Measurements from ENCODE around the gene SLC35F3.
"Not testable (repeated sequence)": the region's sequence is repeated elsewhere in the genome, so short reads cannot be mapped to it uniquely, and the experiment has no call there.

SLC35F3 gene

DNA sequence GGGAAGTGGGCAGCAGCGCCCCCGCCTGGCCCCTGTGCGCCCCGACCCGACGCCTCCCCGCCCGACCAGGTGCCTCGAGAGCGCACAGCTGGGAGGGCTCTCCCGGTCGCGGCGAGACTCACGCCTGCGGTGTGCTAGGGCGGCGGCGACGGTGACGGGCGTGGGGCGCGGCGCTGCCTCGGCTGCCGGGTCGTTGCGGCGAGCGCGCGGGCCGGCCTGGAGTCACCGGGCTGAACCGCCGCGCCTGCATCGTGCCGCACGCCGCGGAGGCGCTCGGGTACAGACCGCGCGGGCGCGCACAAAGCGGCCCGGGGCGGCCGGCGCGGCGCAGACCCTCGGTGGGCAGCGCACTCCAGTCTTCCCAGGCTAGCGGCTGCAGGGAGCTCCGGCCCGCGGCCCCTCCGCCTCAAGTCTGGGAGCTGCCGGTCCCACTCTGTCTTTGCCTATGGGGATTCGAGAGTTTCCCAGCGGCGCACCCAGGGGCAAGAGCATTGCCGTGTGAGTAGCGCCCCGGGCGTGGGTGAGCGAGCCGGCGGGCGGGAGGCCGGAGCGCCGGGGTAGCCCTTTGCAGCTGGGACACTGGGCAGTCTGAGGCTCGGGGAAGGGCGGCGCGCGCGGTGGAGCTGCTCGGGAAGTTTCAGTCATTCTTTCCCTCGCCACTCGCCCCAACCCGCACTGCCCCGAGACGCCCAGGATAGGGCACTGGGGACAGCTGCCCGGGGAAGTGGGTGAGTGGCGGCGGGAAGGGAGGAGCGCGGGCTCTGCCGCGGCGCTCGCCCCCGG is at the start of gene SLC35F3:
Gene SLC35F3, plus strand, starts transcription at position 44 of the 783 bp plus-strand sequence.
- no peak for DNase-seq

DNA sequence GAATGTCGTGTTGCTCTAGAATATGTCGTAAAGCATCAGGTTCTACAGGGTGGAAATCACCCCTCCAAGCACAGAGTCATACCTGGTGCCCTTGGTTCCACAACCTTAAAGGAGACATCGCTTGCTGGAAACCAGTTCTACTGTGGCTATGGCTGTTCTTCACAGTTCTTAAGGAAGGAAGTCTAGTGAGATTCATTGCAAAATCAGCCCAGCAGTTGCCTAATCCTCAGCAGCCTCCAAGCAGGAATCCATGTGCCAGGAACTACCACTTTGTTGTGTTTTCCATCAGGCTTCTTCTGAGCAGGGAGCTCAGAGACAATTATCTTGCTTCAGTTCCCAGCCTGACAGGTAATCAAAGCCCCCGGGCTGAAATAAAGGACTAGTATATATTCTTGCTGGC is 45.0 kb upstream of the SLC35F3 start:
- no peak for DNase-seq

DNA sequence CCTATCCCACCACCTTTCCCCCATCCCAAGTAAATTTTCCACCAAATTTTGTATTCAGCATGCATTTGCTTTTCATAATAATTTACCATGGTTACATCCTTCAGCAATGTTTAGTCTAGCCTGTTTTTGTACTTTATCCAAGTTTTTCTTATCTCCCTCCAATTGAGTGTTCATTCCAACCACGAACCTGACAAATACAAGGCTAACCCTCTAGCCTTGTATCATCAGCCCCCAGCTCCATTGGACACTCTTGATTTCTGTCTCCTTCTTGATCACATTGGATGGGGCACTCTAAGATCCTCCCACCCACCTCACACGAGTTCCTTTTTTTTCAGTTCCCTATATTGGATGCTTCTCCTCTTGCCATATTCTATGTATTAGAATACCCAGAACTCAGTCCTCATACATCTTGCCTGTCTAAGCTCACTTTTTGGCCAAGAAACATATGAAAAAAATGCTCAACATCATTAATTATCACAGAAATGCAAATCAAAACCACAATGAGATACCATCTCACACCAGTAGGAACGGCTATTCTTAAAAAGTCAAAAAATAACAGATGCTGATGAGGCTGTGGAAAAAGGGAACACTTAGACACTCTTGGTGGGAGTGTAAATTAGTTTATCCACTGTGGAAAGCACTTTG is 40.5 kb upstream of the SLC35F3 start:
- no peak for DNase-seq

DNA sequence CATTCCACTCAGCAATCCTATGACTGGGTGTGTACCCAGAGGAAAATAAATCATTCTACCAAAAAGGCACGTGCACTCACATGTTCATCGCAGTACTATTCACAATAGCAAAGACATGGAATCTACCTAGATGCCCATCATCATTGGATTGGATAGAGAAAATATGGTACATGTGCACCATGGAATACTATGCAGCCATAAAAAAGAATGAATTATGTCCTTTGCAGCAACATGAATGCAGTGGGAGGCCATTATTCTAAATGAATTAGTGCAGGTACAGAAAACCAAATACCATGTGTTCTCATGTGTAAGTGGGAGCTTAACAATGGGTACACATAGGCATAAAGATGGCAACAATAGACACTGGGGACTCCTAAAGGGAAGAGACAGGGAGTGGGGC is 39.9 kb upstream of the SLC35F3 start:
- DNase-seq, result no peak

DNA sequence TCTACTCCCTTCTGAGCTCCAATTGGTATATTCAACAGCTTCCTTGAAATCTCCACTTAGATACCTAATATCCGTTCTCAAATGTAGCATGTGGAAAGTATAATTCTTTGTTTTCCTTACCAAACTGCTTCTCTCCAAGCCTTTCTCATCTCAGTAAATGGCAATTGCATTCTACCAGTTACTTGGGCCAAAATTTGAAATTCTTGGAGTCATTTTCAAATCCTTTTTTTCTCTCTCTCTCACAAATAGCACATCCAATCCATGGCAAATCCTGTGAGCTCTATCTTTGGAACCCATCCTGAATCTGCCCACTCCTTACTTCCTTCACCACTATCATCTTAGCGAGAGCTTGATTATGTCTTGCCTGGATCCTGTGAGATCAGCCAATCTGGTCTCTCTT is 39.3 kb upstream of the SLC35F3 start:
- no peak for DNase-seq

DNA sequence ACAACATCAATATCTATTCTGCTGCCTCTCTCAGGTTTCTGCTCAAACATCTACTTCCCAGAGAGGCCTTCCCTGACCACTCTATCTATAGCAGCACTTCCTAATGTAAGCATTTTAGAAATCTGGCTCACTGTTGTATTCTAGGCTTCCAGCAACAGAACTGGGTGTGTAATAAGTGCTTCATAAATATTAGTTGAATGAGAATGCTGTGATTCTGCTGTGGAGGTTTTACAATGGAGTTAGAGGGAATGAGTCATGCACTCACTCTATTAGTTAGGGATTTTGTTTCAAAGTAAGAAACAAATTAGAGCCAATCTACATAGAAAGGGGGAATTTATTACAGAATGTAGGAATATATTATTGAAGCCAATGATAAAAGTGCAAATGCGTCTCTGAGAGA is 38.6 kb upstream of the SLC35F3 start:
- no peak for DNase-seq

DNA sequence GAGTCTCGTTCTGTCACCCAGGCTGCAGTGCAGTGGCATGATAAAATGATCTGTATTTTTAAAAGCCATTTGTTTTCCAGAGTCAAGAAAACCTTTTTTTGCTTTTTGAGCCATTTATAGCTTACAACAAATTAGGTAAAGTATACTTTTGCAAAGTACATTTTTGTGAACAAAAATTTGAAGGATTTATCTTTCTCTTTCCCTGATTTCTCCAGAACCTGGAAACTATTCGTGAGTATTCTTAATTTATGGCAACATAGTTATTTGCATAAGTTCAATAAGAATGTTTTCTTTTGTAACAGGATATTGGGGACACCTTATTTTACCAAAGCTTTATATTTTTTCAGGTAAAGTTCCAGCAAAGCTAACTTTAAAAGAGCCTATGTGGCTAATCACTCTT is 37.4 kb upstream of the SLC35F3 start:
- no peak for DNase-seq

DNA sequence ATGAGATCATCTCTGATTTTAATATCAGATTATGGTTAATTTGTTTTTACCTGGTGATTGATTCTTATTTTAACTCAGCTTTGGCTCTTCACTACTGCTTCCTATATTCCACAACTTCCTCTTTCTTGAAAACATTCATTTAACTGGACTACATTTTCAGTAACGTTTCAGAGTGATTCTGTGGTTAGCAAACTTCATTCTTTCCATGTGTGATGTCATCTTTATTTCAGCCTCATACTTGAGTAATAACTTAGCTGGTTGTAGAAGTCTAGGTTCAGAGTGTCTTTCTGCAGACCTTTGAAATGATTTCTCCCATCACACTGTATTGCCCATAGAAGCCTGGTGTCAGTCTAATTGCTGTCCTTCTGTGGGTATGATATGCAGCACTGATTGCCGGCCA is 36.0 kb upstream of the SLC35F3 start:
- no peak for DNase-seq

DNA sequence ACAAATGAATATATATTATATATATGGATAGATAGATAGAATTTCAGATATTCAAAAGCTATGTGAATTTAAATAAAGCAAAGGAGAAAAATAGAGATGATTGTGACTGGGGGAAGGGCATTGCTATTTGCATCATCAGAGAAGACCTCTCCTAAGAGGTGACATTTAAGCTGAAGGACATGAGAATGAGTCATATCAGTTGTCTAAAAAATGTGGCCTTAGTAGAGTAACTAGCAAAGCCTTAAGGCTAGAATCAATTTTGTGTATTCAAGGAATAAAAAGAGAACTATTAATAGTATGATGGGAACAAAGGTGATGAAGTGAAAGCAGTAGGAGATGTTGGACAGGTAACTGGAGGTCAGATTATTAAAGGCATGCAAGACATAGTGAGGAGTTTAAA is 34.8 kb upstream of the SLC35F3 start:
- DNase-seq, result no peak

DNA sequence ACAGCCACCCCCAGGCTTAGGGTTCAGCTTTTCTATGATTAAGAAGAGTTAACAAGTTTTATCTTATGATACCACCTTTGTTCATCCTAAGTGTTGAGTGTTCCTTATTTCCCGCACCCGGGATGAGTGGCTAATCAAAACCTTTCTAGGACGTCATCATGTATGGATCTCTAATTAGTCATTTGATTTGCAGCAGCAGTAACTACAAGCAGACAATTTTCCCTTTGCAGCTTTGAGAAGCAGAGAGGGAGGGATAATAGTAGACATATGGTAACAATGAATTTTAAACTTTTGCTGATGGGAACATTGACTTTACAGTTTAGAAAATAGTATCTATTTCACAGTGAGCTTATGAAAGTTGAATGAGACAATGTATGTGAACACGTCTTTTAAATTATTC is 30.8 kb upstream of the SLC35F3 start:
- no peak for DNase-seq

DNA sequence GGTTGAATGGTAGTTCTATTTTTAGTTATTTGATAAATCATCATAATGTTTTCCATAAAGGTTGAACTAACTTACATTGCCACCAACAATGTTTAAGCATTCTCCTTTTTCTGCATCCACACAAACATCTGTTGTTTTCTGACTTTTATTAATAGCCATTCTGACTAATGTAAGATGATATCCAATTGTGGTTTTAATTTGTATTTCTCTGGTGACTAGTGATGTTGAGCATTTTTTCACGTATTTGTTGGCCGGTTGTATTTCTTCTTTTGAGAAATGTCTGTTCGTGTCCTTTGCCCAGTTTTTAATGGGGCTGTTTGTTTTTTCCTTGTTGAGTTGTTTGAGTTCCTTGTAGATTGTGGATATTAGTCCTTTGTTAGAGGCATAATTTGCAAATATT is 24.6 kb upstream of the SLC35F3 start:
- DNase-seq, result no peak

DNA sequence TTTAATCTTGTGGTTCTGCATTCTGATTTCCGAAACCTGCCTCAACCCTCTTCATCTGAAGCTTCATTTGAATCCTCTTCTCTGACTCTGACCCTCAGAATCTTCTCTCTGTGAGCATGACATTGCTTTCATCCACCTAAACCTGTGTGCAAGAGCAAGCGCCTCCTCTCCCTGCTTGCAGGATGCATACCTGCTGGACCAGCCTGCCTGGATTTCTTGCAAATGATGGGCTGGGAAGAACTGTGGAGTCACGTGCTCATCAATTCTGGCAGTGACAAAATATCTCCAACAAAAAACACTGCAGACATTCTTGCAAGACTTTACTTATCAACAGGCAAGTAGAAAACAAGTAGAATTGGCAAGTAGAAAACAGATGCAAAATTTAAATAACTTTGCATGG is 20.8 kb upstream of the SLC35F3 start:
- DNase-seq, result no peak

DNA sequence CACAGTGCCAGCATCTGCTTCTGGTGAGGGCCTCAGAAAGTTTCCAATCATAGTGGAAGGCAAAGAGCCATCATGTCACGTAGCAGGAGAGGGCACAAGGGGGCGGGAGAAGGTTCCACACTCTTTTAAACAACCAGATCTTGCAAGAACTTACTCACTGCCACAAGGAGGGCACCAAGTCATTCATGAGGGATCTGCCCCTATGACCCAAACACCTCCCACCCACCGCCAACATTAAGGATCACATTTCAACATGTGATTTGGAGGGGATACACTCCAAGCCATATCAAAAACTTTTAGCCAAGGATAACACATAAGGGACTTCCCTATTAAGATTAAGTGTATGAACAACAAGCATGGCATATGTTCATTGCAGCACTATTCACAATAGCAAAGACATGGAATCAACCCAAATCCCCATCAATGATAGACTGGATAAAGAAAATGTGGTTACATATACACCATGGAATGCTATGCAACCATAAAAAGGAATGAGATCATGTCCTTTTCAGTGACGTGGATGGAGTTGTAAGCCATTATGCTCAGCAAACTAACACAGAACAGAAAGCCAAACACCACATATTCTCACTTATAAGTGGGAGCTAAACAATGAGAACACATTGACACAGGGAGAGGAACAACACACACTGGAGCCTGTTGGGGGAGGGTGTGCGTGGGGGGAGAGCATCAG is 19.9 kb upstream of the SLC35F3 start:
- no peak for DNase-seq

DNA sequence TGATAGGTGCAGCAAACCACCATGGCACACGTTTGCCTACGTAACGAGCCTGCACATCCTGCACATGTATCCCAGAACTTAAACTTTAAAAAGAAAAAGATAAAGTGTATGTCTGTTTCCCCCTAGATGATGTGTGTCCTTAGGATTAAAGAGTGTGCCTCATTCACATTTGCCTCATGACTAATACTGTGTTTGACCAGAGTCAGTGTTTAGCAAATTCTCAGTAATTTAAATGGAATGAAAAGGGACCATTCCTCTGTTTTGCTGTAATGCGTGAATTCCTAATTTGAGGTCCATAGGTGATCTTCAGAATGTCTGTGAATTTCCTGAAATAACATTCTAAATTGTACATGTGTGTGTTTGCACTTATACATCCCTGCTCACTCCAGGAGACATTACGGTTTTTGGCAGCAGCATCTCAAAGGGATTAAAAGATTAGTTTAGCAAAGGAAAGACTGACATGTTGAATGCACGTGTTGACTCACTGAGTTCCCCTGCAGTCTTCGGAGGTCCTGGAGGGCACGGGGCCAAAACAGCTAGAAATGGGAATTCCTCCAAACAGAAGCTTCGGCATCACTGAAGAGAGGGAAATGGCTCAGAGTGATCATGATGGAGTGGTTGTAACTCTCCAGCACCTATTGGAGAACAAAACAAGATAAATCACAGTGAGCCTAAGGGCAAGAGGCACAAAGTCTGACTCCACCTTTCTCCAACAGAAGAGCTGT is 19.1 kb upstream of the SLC35F3 start:
- no peak for DNase-seq

DNA sequence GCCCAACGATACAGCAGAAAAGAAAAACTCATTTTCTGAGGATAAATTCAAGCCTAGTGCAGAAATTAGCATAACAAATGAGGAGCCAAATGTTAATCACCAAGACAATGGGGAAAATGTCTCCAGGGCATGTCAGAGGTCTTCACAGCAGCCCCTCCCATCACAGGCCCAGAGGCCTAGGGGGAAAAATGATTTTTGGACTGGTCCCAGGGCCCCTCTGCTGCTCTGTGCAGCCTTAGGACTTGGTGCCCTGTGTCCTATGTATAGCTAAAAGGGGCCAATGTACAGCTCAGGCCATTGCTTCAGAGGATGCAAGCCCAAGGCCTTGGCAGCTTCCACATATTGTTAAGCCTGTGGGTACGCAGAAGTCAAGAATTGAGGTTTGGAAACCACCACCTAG is 13.3 kb upstream of the SLC35F3 start:
- not testable (repeated sequence) for DNase-seq

DNA sequence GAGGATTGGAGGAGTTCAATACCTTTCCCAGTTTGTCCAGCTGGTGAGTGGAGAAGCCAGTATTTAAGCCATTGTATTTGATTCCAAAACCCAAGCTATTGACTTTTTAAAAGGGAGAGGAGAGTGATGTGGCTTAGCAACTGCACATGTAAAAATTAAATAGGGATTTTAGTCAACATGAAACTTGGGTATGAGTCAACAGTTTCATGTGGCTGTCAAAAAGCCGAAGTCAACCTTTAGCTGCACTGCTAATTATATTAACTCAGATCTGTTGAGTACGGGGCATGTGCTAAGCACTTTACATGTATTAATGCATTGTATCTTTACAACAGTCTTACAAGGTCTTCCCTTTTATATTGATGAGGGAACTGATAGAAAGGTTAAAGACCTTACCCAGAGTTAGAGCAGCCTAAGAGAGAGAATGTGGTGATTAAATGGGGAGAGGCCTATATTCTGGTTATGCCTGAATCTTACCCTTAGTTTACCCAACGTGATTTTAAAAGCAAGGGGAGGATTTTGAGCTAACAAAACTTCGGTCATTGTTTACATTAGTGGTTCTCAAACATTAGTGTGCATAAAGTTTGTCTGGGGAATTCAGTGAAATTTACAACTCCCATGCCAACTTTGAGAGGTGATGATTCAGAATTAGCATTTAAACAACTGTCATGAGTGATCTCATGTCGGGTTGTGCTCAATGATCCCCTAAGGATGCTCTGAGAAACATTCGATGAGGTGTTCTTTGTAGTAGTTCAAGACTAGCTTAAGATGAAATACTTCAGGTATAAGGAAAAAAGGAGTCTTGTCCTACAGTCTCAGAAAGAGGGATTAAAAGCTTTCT is 6.9 kb upstream of the SLC35F3 start:
- no peak for DNase-seq

DNA sequence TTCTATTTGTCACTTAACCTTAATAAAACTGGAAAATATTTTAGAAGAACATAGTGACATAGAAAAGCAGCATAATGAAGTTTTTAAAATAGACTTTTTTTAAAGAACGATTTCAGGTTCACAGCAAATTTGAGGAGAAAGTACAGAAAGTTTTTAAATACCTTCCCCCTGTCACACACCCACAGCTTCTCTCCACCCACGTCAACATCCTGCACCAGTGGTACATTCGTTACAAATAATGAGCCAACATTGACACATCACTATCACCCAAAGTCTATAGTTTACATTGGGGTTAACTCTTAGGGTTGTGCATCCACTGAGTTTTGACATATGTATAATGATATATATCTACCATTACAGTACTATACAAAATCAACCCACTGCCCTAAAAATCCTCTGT is 3.0 kb upstream of the SLC35F3 start:
- DNase-seq, result no peak

DNA sequence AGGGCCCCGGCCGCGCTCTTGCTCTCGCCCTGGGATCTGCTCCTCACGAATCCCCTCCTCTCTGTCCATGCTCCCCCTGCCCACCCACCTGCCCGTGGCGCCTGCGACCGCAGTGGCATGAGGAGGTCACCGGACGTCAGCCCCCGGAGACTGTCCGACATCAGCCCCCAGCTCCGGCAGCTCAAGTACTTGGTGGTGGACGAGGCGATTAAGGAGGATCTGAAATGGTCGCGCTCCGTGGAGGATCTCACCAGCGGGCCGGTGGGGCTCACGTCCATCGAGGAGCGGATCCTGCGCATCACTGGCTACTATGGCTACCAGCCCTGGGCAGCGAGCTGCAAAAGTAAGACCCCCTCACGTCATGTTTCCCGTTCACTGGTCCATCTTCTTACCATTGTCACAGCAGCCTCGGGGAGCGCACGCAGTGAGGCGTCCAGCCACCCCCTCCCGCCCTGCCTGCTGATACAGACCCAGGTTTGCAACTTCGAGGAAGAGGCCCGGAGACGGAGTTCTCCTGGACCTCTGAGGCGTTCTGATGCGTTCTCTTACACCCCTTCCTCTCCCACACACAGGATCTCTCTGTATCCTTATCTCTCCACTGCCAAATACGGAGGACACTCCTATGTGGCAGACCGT is 1.1 kb downstream of the SLC35F3 start:
- no peak for DNase-seq

DNA sequence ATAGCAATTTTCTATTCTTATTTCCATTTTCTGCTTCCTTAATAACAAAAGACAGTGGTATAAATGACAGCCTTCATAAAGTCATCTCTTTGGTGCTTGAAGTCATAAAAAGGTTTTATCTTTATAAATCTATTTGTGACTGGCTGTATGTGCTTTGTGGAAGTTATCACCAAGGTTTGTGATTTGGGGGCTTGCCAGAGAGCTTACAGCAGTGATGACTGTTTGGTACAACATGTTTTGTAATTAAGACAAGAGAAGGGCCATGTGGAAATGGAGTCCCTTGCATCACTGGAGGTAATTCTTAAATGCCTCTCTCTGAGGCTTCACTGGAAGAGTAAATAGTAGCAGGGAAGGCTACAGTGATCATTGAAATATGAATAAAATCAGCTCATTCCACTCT is 2.7 kb downstream of the SLC35F3 start:
- no peak for DNase-seq

DNA sequence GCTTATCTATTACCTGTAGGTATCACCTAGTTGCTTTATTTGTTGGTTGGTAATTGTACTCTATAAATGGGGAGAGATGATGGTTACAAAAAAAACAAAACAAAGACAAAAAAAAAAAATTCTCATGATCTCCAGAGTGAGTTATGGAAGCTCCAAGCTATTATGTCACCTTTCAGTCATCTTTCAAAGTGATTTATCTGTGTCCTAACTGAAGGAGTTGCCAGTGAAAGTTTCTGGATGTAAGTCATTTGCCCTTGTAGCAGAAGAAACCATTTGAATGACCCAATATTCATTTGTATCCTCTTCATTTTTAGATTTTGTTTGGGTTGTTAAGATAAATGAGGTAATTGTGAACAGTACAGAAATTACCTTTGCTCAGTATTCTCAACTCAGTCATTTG is 3.6 kb downstream of the SLC35F3 start:
- no peak for DNase-seq

DNA sequence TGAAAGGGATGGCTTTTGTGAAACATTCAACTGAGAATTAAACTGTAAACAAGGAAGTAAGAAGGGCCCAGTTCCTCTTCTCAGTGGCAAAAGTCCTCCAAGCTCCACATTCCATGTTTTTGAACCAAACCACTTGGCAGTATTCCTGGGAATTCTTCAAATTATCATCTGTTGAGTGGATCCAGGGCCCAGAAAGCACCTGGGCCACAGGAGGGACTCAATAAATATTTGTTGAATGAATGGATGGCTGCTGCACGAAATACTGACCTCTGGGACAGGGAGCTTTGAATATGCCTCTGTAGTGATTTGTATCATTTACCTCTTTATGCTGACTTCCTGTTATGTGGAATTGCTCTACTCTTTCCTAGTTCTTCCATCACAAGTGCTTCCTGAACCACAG is 4.7 kb downstream of the SLC35F3 start:
- DNase-seq, result no peak

DNA sequence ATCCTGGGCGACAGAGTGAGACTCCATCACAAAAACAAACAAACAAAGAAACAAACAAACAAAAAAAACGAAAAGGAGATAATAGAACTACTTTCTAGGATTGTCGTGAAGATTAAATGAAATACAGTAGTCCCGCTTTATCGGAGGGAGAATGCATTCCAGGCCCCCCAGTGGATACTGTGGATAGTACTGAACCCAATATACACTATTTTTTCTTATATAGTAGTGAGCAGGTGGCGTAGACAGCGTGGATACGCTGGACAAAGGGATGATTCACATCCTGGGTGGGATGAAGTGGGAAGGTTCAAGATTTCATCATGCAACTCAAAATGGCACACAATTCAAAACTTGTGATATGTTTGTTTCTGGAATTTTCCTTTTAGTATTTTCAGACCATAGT is 8.0 kb downstream of the SLC35F3 start:
- no peak for DNase-seq

All from CD4-positive, alpha-beta T cell treated with Interleukin-15 for 1 hour (primary cell).